Motor neuron (in vitro differentiated cells): ENCODE measurements around the gene LMF2. TPM values are rescaled to one million over a fixed set of nuclear protein-coding genes. Genes with fewer than 3 reads are reported as not detected.

Experiments used
- ATAC-seq, 8 experiments: fragments of 200-7000 bp; cut with Tn5 transposase; replicated peaks in 6 of 8; 2 replicates each; pipeline ENCODE4 v1.8.0; 2021; ENCODE audit warnings: mild to moderate bottlenecking in 8 of 8, moderate library complexity in 8 of 8
- H3K27ac ChIP-seq, 2 donors: fragments of 250-450 bp; sonication (Bioruptor Pico); 2 replicates each; pipeline ENCODE4 v1.9.0; 2021; ENCODE audit warnings: antibody characterized with exemption in 2 of 2, mild to moderate bottlenecking in 2 of 2, moderate library complexity in 1 of 2
- H3K4me1 ChIP-seq, 2 donors: fragments of 250-450 bp; sonication (Bioruptor Pico); replicated peaks in 1 of 2; 2 replicates each; pipeline ENCODE4 v1.6.1; 2021; ENCODE audit warnings: antibody characterized with exemption in 2 of 2, mild to moderate bottlenecking in 2 of 2, moderate library complexity in 1 of 2
- H3K4me3 ChIP-seq, 5 donors: fragments of 250-450 bp; sonication (Bioruptor Pico); 2 replicates each; pipeline ENCODE4 v1.9.0; 2021; ENCODE audit warnings: antibody characterized with exemption in 5 of 5, mild to moderate bottlenecking in 5 of 5, moderate library complexity in 4 of 5
- WGBS, 10 experiments: fragments of 450-650 bp; shearing (Covaris generic); methylation state at CpG; one replicate each; pipeline ENCODE4 v1.0.0; 2022; 5-methylcytosine and 5-hydroxymethylcytosine counted together
- in situ Hi-C, 9 experiments: fragments of 400-800 bp; cut with MboI; loops; one replicate each; pipeline ENCODE4 v1.15.0; 2021; ENCODE audit warnings: low sequenced_read_pairs in 9 of 9, low pct_unique_long_range_greater_than_20kb in 2 of 9; ENCODE audit not compliant: unreplicated experiment in 9 of 9
- total RNA-seq, 8 experiments: library from RNA; unstranded; fragments of 300-600 nt; gene quantifications; 2 replicates each; pipeline versions ENCODE4 v1.2.3 to v1.2.4, GENCODE V29; 2022

Gene LMF2
- total RNA-seq, 8 experiments from 2014 or later, result 20.2 to 44.9 (median 39.9) TPM

DNA sequence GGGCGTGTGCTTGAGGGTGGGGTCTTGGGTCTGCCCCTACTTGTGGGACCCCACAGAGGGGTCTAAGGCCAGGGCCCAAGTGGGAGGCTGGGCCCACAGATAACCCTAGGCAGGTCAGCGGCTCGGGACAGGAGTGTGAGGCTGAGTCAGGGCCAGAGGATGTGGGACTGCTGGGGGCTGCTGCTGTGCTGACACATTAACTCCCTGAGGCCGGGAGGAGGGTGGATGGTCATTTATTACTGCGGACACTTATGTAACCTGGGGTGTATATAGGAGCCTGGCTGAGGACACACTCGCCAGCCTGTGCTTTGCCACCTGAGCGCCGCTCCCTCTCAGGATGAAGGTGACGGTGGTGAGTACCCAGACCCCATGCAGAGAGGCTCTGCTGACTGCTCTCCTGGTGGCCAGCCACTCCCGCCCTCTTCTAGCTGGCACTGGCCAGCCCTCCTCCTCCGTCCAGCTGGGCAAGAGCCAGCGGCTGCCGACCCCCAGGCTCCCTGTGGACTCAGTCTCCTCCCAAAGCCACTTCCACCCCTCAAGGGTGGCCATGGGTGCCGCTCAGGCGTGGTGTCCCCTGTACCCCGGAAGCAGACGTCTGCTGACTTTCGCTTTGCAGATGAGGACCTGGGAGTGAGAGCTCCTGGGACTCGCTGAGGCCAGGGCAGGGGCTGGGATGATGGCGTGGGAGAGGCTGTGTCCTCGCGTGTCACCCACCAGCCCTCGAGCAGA is 20.8 kb downstream of the LMF2 start, which contains the start of gene MIOX:
MIOX (plus strand) TSS at position 299 of the 729 bp plus-strand sequence; CDS start at position 338, 39 bp downstream.
- Histone ChIP-seq H3K4me1 (peaks cover 0 to 8% of the 10 kb centered on the region in 2 donors), H3K27ac (no peak within 1 kb of the TSS), H3K4me3 (no peak within 1 kb of the TSS)
- no peak for ATAC-seq
- in situ Hi-C loops, result no loop called here
- WGBS, 10 experiments, result 0 to 90% (median 69%) methylated on average over 1 to 6 of the region's 23 CpGs; no CpG with 5 or more reads in 4 of the 10 experiments

GRCh38 chr22:50485221-50486131 is 22.0 kb downstream of the LMF2 start:
- in situ Hi-C loops, result no loop called here
- peak in 1 of 8 experiments; percentile 28 for ATAC-seq
- H3K4me3 ChIP-seq, result no peak overlapping the region
- WGBS, 10 experiments, result 39 to 72% (median 58%) methylated on average over 1 to 8 of the region's 29 CpGs; no CpG with 5 or more reads in 3 of the 10 experiments
- H3K27ac ChIP-seq, result no peak overlapping the region
- peaks cover 0 to 13% of the 10 kb centered on the region in 2 donors for H3K4me1 ChIP-seq

DNA sequence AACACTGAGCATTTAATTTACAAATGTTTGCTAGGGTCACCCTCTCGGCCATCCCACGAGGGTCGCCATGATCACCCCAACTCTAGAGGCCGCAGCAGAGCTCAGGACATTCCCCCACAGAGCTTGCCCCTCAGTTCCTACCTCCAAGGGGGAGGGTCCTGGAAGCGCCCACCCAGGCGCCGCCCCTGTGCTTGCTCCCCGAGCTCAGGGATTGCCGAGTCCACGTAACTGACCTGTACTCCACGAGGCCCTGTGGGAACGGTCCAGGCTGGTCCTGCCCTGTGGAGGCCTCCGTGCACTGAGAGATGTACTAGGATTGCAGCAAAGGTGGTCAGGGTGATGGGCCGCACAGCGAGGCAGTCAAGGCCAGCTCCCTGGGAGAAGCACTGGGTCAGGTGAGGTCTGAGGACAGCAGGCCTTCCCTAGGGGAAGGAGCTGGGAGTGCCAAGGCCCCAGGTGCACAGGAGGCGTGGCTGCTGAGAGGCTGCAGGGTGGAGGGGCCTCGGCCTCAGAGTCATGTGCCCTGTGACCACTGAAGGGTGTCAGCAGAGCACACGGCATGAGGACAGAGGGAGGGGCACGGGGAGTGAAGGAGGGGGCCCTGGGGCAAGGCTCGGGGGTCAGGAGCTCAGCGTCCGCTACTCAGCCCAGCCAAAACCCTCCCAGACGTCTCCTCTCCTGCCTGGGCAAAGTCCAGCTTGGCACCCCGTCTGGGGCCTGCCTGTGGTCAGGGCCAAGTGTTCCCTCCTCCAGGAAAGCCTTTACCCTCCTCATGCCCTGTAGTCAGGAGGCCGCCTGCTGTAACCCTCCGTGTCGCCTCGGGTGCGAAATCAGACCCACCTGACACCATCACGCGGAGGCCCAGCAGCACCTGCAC is 23.3 kb downstream of the LMF2 start:
- WGBS, 10 experiments, result 73 to 86% methylated on average over 1 to 4 of the region's 31 CpGs; no CpG with 5 or more reads in 8 of the 10 experiments
- peaks cover 0 to 13% of the 10 kb centered on the region in 2 donors for H3K4me1 ChIP-seq
- in situ Hi-C loops, result no loop called here
- no peak overlapping the region for H3K4me3 ChIP-seq
- H3K27ac ChIP-seq, result no peak overlapping the region
- no peak for ATAC-seq

- in situ Hi-C loops, result no loop called here
- no peak for ATAC-seq
- WGBS, 10 experiments, result 94% methylated on average over 3 of the region's 8 CpGs; no CpG with 5 or more reads in 9 of the 10 experiments
Measured at GRCh38 chr22:50483556-50483955, 23.9 kb downstream of the LMF2 start.

DNA sequence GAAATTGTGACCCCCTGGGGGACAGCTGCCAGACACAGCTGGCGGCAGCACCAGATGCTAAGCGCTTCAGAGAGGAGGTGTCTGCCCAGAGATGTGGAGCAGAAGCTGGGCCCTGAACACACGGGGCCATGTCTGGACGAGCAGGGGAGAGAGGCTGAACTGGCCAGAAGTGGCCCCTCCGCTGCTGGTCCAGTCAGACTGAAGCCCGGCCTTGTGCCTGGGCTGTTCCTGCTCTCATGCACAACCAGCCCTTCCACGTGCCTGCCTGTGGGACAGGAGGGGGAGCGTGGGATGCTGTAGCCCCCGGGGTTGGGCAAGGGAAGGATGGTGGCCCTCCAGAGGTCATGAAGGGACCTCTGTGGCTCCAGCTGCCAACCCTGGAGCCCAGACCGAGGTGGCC is 24.4 kb downstream of the LMF2 start:
- in situ Hi-C loops, result no loop called here
- Histone ChIP-seq H3K4me3 (no peak overlapping the region), H3K4me1 (peaks cover 0 to 13% of the 10 kb centered on the region in 2 donors), H3K27ac (no peak overlapping the region)
- WGBS, 10 experiments, result 60 to 100% methylated on average over 1 of the region's 10 CpGs; no CpG with 5 or more reads in 8 of the 10 experiments
- no peak for ATAC-seq

More at GRCh38 chr22:50483556-50483955, 23.9 kb downstream of the LMF2 start:
- H3K4me3 ChIP-seq, result no peak overlapping the region
- H3K4me1 ChIP-seq, result peaks cover 0 to 13% of the 10 kb centered on the region in 2 donors
- no peak overlapping the region for H3K27ac ChIP-seq

DNA sequence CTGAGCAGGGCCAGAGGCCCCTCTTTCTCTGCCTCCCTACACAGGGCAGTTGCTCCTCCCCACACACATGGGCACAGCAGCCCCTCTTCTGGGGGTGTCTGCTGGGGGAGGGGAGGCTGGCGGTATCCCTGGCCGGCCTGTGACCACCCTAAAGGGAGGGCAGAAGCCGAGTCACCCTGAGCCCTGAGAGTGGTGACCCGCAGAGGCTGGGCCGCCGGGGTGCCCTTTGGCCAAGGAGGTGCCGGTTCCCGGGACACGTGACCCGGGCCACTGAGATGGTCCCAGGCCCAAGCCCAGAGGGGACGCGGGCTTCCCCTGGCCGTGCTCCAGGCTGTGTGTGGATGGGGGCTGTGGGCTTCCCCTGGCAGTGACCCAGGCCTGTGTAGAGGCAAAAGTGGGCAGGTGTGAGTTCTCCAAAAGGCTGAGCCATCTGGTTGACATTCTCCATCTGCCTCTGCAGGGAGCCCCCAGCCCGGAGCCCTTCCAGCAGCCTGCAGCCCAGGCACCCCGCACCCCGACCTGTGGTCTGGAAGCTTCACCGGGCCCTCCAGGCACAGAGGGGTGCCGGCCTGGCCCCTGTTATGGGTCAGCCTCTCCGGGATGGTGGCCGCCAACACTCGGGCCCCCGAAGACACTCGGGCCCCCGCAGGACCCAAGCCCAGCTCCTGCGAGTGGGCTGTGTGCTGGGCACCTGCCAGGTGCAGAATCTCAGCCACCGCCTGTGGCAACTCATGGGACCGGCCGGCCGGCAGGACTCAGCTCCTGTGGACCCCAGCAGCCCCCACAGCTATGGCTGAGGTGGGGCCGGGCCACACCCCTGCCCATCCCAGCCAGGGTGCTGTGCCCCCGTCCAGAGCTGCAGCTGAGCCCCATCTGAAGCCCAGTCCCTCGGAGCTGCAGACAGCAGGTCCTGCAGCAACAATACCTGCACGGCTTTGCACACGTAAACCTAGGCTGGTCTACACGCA is 25.1 kb downstream of the LMF2 start:
- in situ Hi-C loops, result no loop called here

GRCh38 chr22:50481440-50482106 is 25.9 kb downstream of the LMF2 start, which contains the start of gene ADM2:
ADM2 (plus strand) TSS chr22:50481543; CDS start chr22:50481848, 305 bp downstream.
- peak; percentile 64 to 79 (median 74) for ATAC-seq
- no CpG with 5 or more reads among the region's 70 CpGs for WGBS, 10 experiments
- H3K27ac ChIP-seq, result peak within 1 kb of the TSS in 1 of 2 donors; percentile 7
- peak within 1 kb of the TSS; percentile 22 to 47 (median 45) for H3K4me3 ChIP-seq
- in situ Hi-C loops, result no loop called here
- H3K4me1 ChIP-seq, result peaks cover 7 to 16% of the 10 kb centered on the region in 2 donors

More for the DNA sequence above, 25.1 kb downstream of the LMF2 start:
- Histone ChIP-seq H3K27ac (peak overlapping the region in 1 of 2 donors; percentile 7), H3K4me1 (peaks cover 0 to 13% of the 10 kb centered on the region in 2 donors), H3K4me3 (peak overlapping the region; percentile 22 to 47 (median 45))
- ATAC-seq, result peak in 5 of 8 experiments; percentile 11 to 42 (median 31)
- 80 to 100% (median 95%) methylated on average over 2 to 7 of the region's 35 CpGs; no CpG with 5 or more reads in 6 of the 10 experiments for WGBS, 10 experiments

DNA sequence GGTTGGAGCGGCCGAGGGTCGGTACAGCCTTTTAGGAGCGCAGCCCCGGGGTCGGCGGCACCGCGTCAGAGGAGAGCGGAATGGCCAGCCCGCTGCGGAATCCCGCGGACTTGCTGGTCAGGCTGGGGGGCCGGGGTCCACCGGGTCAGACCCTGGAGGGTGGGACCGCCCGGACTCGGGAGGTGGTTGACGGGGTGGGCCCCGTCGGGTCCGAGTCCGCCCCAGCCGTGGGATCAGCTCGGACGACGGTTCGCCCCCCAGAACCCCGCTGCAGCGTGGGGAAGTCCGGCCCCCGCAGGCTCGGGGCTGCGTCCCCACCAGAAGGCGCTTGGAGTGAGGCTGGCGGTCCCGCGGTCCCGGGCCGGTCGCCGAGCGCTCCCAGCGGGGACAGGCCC is 26.5 kb downstream of the LMF2 start:
- H3K4me3 ChIP-seq, result peak overlapping the region; percentile 22 to 47 (median 45)
- peaks cover 7 to 16% of the 10 kb centered on the region in 2 donors for H3K4me1 ChIP-seq
- no peak overlapping the region for H3K27ac ChIP-seq
- peak in 1 of 8 experiments; percentile 5 for ATAC-seq
- WGBS, 10 experiments, result 0 to 23% (median 0%) methylated on average over 1 to 5 of the region's 45 CpGs; no CpG with 5 or more reads in 7 of the 10 experiments
- in situ Hi-C loops, result no loop called here

GRCh38 chr22:50479721-50480120 is 27.8 kb downstream of the LMF2 start:
- Histone ChIP-seq H3K27ac (no peak overlapping the region), H3K4me1 (peaks cover 11 to 20% of the 10 kb centered on the region in 2 donors), H3K4me3 (no peak overlapping the region)
- ATAC-seq, result no peak
- 40 to 100% (median 77%) methylated on average over 1 to 3 of the region's 11 CpGs; no CpG with 5 or more reads in 6 of the 10 experiments for WGBS, 10 experiments
- in situ Hi-C loops, result no loop called here

GRCh38 chr22:50477923-50478322 is 29.6 kb downstream of the LMF2 start:
- 70 to 100% (median 81%) methylated on average over 1 to 3 of the region's 12 CpGs; no CpG with 5 or more reads in 5 of the 10 experiments for WGBS, 10 experiments
- no peak overlapping the region for H3K27ac ChIP-seq
- H3K4me1 ChIP-seq, result peaks cover 19 to 28% of the 10 kb centered on the region in 2 donors
- ATAC-seq, result no peak
- in situ Hi-C loops, result no loop called here
- H3K4me3 ChIP-seq, result no peak overlapping the region

- peak overlapping the region in 1 of 2 donors; percentile 16 for H3K27ac ChIP-seq
- no peak overlapping the region for H3K4me3 ChIP-seq
- ATAC-seq, result peak in 5 of 8 experiments; percentile 3 to 40 (median 34)
- WGBS, 10 experiments, result 40 to 59% methylated on average over 2 of the region's 7 CpGs; no CpG with 5 or more reads in 8 of the 10 experiments
- in situ Hi-C loops, result no loop called here
- peaks cover 24 to 25% of the 10 kb centered on the region in 2 donors for H3K4me1 ChIP-seq
Measured at GRCh38 chr22:50476868-50477267, 30.6 kb downstream of the LMF2 start.
